Right renal cortex interstitium (tissue), 3 donors: ENCODE data around the gene LRP3. TPM values are rescaled to one million over a fixed set of nuclear protein-coding genes. Genes with fewer than 3 reads are reported as not detected.
"Not testable (repeated sequence)": the region's sequence is repeated elsewhere in the genome, so short reads cannot be mapped to it uniquely, and the experiment has no call there.

Experiments used
- DNase-seq, 3 donors: peaks; one replicate each; pipeline ENCODE4 v3.0.0-alpha.2; 2013; ENCODE audit warnings: low read depth in 3 of 3, low spot score in 2 of 3
- polyA plus RNA-seq, 3 donors: library from polyadenylated mRNA; unstranded; fragments of 120-200 nt; gene quantifications; one replicate each; pipeline ENCODE4 v1.2.1, GENCODE V29; 2013; ENCODE audit not compliant: insufficient read length in 3 of 3

Gene LRP3
- polyA plus RNA-seq, 3 donors: 18.1 to 21.5 (median 18.2) TPM

DNA sequence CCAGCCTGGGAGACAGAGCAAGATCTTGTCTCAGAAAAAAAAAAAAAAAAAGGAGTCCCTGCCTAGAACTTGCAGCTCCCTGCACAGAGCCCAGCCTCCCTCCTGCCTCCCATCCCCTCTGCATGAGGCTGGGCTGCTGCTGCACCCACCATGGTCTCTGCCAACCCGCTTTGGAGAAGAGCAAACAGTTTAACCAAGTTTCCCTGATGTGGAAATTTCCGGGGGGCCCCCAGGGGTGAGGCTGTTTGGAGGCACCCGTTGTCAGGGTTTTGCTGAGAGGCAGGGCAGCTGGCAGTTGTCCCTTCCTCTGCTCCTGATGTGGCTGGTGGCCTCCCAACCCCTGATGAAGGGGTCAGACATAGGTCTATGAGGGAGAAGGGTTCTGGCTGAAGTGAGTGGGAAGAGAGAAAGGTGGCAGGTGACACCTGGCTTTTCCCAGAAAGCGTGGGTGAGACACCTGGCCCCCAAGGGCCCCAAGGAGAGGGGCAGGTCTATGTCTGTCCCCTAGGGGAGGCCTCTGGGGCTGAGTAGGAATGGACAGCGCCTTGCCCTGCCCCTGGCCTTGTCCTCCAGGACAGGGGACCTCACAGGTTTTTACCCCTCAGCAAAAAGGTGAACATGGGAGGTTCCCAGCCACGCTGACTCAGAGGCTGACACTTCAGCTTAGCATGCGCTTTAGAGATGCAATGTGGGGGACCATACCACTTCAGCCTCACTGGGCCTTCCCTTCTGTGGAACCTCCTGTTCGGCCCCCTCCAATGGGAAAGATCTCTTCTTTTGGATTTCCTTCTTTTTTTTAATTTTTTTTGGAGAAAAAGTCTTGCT is 5.5 kb downstream of the LRP3 start:
- DNase-seq: no peak

DNA sequence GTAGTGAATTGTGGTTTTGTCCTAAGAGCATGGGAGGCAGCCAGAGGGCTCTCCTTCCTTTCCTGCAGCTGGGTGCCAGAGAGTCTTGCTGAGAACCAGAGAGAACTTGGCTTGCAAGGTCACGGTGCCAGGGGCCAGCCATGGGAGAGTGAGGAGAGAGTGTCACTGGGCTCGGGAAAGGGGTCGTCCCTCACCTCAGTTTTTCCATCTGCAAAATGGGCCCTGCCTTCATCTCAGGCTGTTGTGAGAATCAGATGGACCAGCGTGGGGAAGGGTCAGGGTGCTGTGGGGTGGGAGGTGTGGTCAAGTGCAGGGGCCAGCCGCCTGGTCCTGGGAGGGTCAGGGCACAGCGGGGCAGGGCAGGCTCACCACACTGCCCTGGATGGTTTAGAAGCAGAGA is 7.3 kb downstream of the LRP3 start:
- no peak for DNase-seq

DNA sequence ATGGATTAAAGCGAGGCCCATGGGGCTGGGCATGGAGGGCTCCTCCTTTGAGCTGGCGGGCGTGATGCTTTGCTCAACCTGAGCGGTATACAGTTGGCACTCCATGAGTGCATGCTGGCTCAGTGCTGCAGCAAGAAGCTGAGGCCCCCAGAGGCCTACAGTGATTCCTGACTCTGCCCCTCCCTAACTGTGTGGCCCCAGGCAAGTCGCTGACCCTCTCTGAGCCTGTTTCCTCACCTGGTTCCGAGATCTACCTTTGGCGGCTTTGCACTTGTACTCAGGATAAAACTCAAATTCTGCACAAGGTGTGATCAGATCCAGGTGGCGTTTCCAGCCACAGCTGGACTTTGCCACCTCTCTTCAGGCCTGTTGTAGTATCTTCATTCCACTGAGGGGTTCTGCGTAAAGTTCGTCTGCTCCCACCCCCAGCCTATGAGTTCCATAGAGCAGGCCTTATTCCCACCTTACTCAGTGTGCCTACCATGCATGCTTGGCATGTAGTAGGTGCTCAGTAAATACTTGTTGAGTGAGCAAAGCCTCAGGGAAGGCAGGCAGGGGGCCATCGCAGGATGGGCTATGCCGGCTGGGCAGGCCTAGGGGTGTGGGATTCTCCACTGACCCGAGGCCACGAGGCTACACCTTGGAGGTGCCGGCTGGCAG is 7.9 kb downstream of the LRP3 start:
- DNase-seq: no peak

DNA sequence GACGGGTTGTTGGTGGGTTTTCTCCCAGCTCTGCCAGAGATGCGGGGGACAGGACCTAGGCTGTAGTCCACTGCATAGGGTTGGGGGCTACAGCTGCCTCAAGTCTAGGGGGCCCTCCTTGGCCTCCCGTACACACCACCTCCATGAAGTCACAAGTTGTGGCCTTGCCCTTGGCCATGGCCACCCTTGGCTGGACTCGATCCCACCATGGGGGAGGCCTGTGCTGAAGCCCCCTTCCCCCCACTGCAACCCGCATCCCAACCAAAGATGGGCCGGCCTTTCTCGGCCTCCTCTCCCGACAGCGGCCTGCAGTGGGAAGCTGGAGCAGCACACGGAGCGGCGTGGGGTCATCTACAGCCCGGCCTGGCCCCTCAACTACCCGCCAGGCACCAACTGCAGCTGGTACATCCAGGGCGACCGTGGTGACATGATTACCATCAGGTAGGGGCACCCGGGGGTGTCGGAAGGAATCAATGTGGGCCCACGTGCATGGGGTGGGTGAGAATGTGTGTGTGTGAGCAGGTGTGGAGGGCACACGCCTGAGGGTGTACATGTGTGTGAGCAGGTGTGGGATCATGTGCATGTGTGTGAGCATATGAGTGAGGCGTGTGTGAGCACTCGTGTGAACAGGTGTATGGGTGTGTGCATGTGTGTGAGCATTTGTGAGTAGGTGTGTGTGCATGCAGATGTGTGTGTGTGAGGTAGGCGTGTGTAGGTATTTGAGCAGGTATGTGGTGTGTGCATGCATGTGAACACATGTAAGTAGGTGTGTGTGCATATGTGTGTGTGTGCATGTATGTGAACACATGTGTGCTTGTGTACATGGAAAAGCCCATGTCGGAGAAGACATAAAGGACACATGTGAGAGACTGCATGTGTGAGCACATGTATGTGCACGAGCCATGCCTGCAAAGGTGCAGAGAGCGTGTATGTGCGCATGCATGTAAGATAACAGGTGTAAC is 8.7 kb downstream of the LRP3 start:
- DNase-seq: no peak

DNA sequence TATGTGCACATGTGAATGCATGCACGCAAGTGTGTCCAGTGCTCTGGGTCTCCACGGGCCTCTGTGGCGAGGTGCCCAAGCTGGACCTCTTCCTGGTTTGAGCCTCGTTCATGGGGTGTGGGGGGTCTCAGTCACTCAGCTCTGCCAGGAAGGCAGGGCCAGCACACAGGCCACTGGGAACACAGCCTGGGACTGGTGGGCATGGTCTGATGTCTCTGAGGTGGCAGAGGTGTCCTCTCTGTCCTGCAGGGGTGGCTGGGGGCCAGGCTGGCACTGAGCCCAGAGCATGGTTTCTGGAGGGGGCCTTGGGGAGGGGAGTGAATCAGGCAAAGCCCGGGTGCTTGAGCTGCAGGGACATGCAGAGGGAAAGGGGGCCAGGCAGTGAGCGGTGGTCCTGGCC is 9.4 kb downstream of the LRP3 start:
- no peak for DNase-seq

DNA sequence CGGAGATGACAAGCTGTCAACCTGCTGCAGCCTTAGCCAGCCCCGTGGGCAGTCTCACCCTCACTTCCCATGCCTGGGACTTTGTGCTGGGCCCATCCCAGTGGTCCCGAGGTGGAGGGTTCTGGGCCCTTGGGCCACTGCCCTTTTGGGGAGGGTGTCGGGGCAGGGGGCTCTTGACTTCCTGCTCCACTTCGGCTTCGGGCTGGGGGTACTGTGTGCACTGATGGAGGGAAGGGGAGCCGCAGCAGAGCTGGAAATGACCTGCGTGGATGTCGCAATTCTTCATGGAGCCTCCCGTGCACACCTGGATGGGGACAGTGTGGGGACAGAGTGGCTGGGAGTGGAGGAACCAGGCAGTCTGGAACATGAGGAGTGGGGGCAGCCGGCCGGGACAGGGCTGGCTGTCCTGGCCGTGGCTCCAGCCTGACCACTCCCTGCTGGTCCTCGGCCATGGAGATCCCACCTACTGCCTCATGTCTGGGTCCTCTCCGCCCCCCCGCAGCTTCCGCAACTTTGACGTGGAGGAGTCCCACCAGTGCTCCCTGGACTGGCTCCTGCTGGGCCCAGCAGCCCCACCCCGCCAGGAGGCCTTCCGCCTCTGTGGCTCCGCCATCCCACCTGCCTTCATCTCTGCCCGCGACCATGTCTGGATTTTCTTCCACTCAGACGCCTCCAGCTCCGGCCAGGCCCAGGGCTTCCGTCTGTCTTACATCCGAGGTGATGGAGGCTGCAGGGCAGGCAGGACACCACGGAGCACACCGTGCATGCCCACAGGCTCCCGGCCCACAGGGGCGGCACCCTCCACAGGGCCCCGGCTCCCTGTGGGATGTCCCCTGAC is 10.2 kb downstream of the LRP3 start:
- DNase-seq: no peak

DNA sequence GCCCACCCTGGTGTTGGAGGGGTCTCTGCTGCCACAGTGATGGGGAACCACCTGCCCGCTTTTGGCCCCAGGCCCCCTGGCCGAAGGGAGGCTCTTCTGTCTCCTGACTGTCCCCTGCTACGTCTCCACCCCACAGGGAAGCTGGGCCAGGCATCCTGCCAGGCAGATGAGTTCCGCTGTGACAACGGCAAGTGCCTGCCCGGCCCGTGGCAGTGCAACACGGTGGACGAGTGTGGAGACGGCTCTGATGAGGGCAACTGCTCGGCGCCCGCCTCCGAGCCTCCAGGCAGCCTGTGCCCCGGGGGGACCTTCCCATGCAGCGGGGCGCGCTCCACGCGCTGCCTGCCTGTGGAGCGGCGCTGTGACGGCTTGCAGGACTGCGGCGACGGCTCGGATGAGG is 11.0 kb downstream of the LRP3 start:
- no peak for DNase-seq

DNA sequence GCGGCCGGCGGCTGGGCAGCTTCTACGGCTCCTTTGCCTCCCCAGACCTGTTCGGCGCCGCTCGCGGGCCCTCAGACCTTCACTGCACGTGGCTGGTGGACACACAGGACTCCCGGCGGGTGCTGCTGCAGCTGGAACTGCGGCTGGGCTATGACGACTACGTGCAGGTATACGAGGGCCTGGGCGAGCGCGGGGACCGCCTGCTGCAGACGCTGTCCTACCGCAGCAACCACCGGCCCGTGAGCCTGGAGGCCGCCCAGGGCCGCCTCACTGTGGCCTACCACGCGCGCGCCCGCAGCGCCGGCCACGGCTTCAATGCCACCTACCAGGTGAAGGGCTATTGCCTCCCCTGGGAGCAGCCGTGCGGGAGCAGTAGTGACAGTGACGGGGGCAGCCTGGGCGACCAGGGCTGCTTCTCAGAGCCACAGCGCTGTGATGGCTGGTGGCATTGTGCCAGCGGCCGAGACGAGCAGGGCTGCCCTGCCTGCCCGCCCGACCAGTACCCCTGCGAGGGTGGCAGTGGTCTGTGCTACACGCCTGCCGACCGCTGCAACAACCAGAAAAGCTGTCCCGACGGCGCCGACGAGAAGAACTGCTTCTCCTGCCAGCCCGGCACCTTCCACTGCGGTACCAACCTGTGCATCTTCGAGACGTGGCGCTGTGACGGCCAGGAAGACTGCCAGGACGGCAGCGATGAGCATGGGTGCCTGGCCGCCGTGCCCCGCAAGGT is 11.6 kb downstream of the LRP3 start:
- DNase-seq: no peak

DNA sequence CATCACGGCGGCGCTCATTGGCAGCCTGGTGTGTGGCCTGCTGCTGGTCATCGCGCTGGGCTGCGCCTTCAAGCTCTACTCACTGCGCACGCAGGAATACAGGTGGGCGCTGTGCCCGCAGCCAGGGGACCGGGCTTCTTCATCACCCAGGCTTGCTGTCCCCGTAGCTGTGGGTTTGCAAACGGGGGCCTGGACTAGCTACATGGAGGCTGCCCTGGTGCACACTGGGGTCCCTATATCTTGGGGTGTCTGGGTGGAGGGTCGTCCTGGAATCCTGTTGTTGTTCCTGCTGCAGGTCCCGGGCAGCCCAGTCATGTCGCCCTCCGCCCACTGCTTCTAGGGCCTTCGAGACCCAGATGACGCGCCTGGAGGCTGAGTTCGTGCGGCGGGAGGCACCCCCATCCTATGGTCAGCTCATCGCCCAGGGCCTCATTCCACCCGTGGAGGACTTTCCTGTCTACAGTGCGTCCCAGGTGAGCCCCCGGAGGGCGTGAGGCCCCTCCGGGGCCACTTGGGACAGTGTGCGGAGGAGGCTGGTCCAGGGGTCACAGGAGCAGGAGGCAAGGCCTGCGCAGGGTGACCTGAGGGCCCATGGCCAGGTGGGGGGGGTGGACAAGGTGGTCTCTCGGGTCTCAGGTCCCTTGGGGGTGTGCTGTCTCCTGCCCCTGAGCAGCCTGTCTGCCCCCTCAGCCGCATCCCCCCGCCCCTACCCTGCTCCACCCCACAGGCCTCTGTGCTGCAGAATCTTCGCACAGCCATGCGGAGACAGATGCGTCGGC is 12.3 kb downstream of the LRP3 start:
- no peak for DNase-seq

DNA sequence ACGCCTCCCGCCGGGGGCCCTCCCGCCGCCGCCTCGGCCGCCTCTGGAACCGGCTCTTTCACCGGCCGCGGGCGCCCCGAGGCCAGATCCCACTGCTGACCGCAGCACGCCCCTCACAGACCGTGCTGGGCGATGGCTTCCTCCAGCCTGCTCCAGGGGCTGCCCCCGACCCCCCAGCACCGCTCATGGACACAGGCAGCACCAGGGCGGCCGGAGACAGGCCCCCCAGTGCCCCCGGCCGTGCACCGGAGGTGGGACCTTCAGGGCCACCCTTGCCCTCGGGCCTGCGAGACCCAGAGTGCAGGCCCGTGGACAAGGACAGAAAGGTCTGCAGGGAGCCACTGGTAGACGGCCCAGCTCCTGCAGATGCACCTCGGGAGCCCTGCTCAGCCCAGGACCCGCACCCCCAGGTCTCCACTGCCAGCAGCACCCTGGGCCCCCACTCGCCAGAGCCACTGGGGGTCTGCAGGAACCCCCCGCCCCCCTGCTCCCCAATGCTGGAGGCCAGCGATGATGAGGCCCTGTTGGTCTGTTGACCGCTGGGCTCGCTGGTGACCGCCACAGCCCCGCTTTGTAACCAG is 13.0 kb downstream of the LRP3 start:
- DNase-seq: no peak

DNA sequence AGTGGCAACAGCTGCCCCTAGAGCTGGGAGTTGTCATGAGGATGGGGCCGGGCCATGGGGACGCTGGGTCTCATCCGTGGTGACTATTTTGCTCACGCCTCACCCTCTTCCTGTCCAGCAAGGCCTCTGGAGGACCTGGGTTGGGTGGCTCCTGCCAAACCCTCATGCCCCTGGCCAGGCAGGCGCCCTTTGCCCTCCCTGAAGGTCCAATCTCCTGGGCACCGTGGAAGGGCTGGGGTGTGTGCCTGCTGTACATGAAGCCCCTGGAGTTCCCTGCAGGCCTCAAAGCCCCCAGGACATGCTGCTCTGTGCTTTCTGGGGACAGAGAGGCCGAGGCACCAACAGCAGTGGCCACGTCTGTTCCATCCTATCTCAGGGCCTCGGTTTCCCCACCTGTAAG is 13.8 kb downstream of the LRP3 start:
- DNase-seq: no peak

DNA sequence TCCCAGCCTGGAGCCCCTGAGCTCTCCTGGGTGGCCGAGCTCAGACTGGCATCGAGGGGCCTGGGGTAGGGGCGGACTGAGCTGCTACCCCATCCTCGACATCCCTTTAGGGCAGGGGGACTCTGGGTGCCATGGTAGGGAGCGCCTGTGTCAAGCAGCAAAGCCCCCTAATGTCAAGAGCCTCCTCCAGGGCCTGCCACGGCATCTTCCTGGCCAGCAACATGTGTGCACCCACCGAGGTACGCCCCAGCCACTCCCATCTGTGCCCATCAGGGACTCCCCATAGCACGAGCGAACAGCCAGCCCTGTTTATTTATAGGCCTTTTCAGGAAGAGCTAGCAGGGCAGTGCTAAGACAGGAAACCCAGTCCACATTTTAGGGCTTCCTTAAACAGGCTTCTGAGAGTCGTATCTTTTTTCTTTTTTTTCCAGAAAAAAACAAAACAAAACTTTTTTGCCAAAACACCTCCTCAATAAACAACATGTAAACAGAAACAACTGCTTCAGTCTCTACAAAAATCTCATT is 14.3 kb downstream of the LRP3 start:
- no peak for DNase-seq

DNA sequence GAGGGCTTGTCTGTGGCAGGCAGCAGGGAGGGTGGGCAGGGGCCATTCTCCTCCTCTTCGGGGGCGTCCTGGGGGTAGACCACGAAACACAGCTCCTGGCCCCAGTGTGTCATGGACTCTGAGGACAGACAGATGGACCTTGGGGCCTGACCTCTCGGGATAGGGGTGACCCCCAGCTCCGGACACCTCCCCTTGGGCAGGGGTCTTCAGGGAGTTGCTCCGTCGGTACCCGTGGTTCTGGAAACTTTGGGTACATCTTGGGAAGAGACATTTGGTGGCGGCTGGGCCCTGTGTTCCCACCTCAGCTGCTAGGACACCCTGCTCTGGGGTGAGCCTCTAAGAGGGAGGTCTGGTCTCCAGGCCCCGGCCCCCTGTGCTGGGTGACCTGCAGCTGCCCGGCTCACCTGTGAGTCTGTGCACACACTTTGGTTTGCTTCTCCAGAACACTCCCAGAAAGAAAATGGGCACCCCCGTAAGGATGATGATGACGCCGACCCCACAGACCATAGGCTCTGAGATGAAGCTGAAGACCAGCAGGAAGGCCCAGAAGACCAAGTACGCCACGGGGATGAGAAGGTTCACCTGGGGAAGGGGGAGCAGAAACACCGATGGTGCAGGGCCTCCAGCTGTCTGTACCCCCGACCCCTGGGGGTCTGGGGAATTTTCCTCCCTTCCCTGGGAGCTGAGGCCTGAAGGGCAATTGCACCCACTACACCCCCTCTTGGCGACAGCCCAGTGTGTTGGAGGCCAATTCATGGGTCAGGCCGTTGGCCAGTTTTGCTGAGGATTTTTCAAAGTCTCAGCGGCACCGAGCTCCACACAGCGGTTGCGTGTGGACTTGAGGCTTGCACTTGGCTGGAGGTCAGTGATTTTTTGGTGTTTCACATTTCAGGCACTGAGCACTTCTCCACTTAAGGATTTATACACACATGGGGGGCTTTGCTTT is 15.0 kb downstream of the LRP3 start:
- DNase-seq: no peak

DNA sequence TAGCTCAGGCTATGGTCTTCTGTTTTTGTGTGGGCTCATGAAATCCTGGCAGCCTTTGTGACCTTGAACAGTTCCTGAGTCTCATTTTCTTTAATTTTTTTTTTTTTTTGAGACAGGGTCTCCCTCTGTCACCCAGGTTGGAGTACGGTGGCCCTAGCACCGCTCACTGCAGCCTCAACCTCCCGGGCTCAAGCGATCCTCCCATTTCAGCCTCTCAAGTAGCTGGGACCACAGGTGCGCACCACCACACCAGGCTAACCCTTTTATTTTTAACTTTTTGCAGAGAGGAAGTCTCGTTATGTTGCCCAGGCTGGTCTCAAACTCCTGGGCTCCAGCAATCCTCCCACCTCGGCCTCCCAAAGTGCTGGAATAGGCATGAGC is 15.7 kb downstream of the LRP3 start:
- not testable (repeated sequence) for DNase-seq

DNA sequence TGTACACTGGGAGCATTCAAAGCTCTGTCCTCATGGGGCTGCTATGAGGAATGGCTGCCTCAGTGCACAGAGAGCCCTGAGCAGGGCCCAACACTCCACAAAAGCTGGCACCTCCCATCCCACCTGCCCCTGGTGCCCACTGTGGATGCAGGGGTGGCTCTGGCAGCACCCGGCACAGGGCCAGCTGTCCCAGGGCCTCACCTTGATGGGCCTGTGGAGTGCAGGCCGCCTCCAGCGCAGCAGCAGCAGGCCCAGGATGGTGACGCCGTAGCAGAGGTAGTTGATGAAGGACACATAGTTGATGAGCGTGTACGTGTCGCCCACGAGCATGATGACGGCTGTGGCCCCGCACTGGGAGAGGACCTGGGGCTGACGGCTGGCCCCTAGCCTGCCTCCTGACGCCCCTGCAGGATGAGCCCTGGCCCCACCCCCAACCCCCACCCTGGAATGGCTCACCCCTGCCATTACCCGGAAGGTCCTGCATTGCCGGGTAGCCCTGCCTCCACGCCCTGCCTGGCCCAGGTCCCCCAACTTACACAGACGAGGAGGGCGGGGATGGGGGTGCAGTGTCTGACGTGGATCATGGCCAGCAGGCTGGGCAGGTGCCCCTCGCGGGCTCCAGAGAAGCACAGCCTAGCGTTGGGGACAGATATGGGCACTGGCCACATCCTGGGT is 16.3 kb downstream of the LRP3 start:
- no peak for DNase-seq

DNA sequence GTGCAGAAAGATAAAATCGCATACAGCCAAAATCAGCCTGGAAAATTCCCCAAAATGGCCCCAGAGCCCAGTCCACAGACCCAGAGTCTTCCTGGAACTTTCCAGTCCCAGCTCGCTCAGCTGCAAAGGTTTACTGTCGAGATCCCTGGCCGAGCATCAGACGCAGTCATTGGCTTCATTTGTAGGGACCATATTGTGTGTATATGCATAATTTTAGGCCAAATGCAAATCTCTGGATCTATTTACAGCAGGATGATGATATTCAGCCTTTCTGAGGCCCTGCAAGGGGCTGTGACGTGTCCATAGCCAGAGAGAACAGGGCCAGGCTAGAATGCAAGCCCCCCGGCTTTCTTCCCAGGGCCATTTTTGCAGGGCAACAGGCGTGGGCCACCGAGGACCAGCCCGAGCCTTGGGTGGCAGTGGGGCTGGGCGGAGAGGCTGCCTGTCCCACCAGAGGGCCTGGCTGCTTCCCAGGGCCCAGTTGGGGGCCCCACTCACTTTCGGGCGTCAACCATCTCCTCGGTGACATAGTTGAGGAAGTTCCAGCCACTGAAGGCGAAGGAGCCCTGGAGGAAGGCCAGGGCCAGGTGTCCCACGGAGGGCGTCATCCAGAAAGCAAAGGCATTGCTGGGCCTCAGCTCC is 17.8 kb downstream of the LRP3 start:
- DNase-seq: no peak
